Prostate gland (tissue), 2 donors: ENCODE data around the gene OR10H1.
"Not testable (repeated sequence)": the region's sequence is repeated elsewhere in the genome, so short reads cannot be mapped to it uniquely, and the experiment has no call there.

Source experiments
- CTCF ChIP-seq, 4 experiments: fragments of 200-600 bp in 2 of 4; fragments of 450-650 bp in 2 of 4; sonication (generic) in 2 of 4; IDR thresholded peaks; 1 replicate in 3 of 4; 2 replicates in 1 of 4; pipeline ENCODE4 v1.5.1; 2016 to 2019; ENCODE audit warnings: antibody characterized with exemption in 4 of 4, mild to moderate bottlenecking in 2 of 4, moderate library complexity in 2 of 4
- POLR2A ChIP-seq: fragments of 450-650 bp; IDR thresholded peaks from one replicate; pipeline ENCODE4 v1.6.1; 2016; ENCODE audit warnings: antibody characterized with exemption, mild to moderate bottlenecking

- not testable (repeated sequence) for TF ChIP-seq POLR2A; CTCF (IDR thresholded peaks at IDR 0.05)
Measured at GRCh38 chr19:15835565-15836329, 20.3 kb upstream of the OR10H1 start.
